SW 1271 (cell line): ENCODE results near the gene AUTS2.

Experiments used
- DNase-seq, 2 experiments: peaks; one replicate each; lab custom pipeline; 2025; lab: John Stamatoyannopoulos, UW

Gene AUTS2

GRCh38 chr7:70035955-70036354 is 437.7 kb downstream of the AUTS2 start:
- no peak for DNase-seq

DNA sequence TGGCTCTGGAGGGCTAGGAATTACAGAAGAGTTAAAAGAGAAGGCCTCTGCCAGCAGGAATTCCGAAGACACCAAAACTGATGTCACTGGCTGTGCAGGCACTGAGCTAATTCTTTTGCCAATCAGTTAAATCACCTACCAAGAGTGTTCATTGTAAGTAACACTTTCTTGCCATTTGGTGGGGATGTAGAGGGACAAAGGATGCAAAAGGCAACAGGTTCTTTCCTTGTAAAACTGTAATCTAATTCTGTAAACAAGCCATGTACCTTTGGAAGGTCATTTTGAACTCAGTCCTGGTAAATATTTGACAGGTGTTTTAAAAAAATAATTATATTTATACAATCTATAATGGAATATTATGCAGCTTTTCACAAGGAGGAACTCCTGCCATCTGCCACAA is 438.4 kb downstream of the AUTS2 start:
- DNase-seq: no peak

- DNase-seq: no peak
These were observed 439.1 kb downstream of the AUTS2 start for GRCh38 chr7:70037171-70037933.

- no peak for DNase-seq
These were observed 441.8 kb downstream of the AUTS2 start for GRCh38 chr7:70040051-70040450.

DNA sequence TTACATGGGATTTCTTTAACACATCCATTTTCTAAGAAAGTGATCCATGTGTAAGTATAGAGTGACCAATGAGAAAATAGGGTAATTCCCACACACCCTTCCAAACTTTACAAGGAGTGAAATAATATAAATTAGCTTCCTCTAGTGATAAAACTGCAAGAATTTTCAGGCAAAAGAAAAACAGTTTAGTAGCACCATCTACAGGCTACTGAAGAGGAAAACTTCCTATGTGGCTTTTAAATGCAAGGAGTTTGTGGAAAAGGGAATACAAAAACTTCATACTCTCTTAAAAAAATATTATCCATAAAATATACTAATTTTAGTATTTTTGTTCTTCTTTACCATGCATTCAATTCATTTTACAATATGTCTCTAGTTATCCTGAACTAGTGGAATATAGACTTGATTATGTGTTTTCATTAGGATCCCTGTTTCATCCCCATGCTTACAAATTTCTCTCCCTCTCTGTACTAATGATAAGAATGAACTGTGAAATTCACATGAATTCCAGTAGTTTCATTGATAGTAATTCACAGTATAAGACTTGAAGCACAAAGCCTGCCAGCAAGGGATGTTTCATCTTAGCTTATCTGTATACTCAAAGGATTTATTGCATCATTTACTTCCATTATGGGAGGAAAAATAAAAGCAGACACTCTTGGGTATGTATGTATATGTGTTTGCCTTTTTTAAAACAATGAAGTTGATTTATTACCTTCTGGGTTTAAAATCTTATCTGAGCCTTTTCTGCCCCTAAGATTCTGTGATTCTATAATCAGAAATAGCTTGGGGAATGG is 442.9 kb downstream of the AUTS2 start:
- no peak for DNase-seq

GRCh38 chr7:70042533-70042932 is 444.3 kb downstream of the AUTS2 start:
- no peak for DNase-seq

DNA sequence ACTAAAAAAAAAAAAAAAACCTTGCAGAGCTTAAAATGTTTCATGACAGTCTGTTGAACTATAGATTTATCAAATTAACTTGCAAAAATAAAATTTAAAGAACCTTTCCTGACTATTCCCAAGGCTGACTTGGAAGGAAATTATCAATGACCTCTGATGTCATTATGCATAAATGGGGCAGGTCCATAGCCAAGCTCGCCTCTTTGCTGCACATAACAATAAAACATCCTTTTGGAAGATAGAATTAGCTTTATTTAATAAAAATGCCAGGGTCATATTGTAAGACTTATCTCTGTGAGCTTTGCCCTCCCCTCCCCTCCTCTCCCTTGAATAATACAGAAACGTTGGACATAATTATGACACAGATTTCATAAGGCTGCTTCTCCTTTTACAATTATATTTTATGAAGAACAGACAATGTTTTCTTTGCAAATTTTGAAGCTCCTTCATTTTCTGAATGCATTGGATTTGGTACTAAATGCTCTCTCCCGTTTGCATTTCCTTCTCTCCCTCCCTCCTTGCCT is 444.8 kb downstream of the AUTS2 start:
- no peak for DNase-seq

DNA sequence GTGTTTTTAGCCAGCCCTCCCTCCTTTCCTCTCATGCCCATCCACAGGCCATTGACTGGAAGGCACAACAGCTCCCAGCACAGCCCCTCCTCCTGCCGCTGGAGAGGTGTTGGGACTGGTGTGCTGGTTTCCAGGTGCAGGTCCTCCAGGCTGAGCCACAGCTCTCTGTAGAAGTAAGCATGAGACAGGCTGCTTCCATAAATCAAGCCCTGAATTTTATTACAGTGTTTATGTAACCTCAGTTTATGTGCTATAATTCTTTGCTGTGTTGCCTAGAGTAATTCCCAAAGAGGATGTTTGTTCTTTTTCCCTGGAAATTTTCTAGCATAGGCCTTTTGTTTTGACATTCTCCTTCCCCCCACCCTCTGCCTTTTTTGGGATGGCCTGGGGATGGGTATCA is 445.8 kb downstream of the AUTS2 start:
- no peak for DNase-seq

- DNase-seq: no peak
These were observed 446.2 kb downstream of the AUTS2 start for GRCh38 chr7:70044525-70044924.

DNA sequence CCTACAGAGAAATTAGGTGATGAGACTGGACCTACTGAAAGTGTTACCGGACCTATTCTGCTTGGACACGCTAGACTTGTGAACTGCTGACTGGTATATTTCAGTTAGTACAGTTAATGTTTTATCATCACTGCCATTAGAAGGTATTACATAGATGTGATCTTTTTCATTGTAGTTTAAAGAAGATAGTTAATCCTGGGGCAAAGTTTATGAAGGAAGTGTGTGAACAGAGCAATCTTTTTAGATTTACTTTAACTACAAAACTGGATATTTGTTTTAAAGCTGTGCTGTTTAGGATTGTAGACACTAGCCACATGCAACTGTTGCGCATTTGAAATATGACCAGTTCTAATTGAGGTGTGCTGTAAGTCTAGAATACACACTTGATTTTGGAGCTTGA is 446.7 kb downstream of the AUTS2 start:
- no peak for DNase-seq

DNA sequence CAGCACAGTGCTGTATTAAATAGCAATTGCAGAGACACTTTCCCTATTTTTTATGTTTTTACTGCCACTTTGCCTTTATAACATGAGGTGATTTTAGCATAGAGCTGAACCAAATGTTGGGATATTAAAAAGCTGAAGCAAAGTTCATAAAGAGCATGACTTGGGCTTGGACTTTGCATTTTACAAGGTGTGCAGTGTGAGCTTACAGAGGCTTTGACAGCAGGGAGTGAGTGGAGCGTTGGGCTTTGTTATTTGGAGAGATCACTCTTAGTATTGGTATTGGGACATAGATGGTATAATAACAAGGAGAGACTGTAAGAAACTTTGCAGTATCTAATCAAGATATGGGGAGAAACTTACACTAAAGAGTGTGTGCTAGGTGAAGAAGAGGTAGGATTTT is 449.1 kb downstream of the AUTS2 start:
- DNase-seq: no peak

DNA sequence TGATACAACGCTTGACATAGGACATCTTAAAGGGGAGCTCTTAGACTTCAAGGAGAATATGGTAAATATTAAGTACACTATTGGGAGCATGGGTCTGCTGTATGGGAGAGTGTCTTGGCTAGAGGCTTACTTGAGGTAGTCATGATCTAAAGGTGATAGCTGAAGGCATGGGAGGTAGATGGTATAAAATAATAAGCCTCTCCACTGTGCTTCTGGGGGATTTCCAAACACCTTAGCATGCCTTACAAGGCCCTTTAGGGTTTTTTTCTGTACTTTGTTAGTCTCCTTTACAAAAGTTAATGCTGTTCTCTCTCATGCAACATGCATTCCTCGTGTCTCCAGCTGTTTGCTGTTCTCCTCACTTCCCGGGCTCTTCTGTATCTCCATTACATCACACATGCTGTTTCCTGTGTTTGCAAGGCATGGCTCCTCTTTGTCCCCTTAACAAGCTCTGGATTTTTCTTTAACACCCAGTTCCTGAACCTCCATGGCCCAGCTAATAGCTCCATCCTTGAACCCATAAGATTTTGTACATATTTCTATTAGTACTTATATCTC is 449.7 kb downstream of the AUTS2 start:
- DNase-seq: no peak

GRCh38 chr7:70051726-70052125 is 453.5 kb downstream of the AUTS2 start:
- DNase-seq: no peak

DNA sequence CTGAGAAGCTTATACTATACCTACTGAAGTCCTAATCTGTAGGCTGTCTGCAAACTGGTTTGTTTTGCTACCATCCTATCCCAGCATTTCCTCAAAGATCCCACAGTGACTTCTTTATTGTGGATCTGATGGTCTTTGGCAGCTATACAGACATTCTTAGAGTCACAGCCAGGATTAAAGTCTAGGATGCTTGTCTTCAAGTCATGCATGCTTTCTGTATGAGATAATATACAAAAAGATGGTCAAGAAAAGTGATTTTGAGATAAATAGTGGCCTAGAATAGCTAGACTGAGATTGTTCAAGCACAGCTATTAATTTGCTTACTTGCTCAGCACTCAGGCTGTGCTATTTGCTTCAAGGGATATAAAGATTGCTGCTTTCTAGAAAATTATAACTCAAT is 454.4 kb downstream of the AUTS2 start:
- DNase-seq: no peak

- DNase-seq: no peak
These were observed 455.1 kb downstream of the AUTS2 start for GRCh38 chr7:70053421-70053820.

DNA sequence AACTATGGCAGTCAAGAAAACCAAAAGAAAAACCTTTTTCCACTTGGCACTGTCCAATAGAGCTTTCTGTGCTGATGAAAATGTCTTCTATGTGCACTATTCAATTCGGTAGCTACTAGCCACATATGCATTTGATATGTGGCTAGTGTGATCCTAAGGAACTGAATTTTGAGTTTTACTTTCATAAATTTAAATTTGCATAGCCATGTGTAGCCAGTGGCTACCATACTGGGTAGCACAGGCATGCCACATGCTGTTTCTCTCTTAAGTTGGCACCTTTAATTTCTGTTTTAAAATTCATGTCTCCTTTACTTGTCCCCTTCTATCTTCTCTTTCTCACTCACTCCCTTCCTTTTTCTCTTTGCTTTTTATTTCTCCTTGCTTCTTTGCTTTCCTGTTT is 455.7 kb downstream of the AUTS2 start:
- no peak for DNase-seq

- no peak for DNase-seq
These were observed 458.1 kb downstream of the AUTS2 start for GRCh38 chr7:70056363-70056762.

DNA sequence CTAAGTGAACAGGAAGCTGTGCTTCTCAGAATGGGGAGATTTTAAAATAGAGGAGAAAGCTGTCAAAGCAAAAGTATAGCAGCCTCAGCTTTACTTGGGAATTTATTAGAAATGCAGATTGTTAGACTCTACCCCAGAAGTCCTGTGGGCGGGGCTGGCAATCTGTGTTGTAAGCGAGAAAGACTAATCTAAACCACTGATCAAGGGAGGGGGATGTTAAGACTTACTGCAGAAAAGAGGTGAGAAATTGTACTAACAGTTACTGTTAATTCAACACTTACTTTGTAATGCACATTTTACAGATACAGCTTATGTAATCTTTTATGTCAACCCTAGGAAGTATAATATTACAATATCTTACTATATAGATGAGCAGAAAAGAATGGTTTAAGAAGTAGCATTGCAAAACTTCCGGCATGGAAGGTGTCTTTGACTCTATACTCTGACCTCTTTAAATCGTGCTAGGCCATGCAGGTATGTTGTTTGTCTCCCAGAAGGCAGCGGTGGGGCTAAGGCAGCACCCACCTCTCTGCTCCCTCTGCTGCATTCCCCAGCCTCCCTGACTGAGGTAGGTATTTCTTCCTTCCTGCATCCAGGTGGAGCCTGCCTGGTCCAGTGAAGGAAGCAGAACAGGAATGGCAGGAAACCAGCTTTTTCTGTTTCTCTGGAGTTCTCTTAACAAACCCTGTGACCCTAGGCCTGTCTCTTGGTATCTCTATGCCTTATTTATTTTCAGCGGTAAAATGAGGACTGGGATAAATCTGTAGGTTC is 462.2 kb downstream of the AUTS2 start:
- DNase-seq: no peak

DNA sequence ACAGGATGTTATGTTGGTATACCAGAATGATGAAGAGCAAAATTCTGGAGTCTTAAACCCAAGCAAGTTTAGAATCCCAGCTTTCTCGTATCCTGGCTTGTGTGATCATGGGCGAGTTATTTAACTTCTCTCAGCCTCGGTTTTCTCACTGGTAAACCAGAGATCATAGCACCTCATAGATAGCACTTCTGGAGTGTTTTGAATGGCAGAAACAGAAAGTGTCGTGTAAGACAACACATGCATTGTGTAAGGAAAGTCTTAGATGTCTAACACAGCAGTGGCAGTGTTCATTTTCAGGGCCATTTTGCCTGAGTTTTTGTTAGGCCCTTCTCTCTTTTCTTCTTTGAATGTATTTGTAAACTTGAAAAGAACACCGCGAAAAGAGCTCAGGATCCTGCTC is 465.1 kb downstream of the AUTS2 start:
- DNase-seq: no peak

GRCh38 chr7:70063927-70064326 is 465.7 kb downstream of the AUTS2 start:
- DNase-seq: no peak

- DNase-seq: no peak
These were observed 468.6 kb downstream of the AUTS2 start for GRCh38 chr7:70066844-70067243.

- DNase-seq: no peak
These were observed 470.3 kb downstream of the AUTS2 start for GRCh38 chr7:70068531-70068930.
